Bronchial epithelial cell (primary cell): ENCODE data around the gene FAM204A. TPM values are rescaled to one million over a fixed set of nuclear protein-coding genes. Genes with fewer than 3 reads are reported as not detected.
A peak's percentile ranks its signal among the peaks of the same experiment; 100 is the strongest.

ENCODE experiments used
- DNase-seq: peaks from one replicate; pipeline ENCODE4 v3.0.0-alpha.2; 2010; ENCODE audit warnings: low read depth
- FAIRE-seq: peaks from 2 replicates; lab custom pipeline; 2011; peaks lifted over from hg19 to GRCh38; lab: Jason Lieb, UNC
- H3K27me3 ChIP-seq: 2 replicates; pipeline ENCODE4 v1.5.1; 2011; ENCODE audit warnings: low read length; ENCODE audit not compliant: control insufficient read depth, insufficient read depth
- H3K36me3 ChIP-seq: 2 replicates; pipeline ENCODE4 v1.5.1; 2011; ENCODE audit warnings: low read length; ENCODE audit not compliant: control insufficient read depth, insufficient read depth
- H3K4me3 ChIP-seq: 2 replicates; pipeline ENCODE4 v1.5.1; 2011; ENCODE audit warnings: mild to moderate bottlenecking, low read depth, low read length, control low read depth
- CTCF ChIP-seq: IDR thresholded peaks from 2 replicates; pipeline ENCODE4 v1.5.1; 2011; ENCODE audit warnings: mild to moderate bottlenecking, moderate library complexity, low read length, control low read depth, inconsistent platforms; ENCODE audit not compliant: insufficient read depth, severe bottlenecking
- total RNA-seq: library from RNA; depleted of rRNA; stranded (reverse); fragments of >200 nt; gene quantifications from 2 replicates; pipeline ENCODE4 v1.2.1, GENCODE V29; 2014

FAM204A gene
- total RNA-seq, 1 donor from 2014 or later, result 51.9 TPM

GRCh38 chr10:118262538-118262937 lies 79.6 kb downstream of the FAM204A start:
- H3K27me3 ChIP-seq, result no peaks in the 10 kb centered on the region
- DNase-seq (no peak), FAIRE-seq (no peak)

GRCh38 chr10:118259288-118259906 lies 82.7 kb downstream of the FAM204A start:
- peak; percentile 19 for DNase-seq
- Histone ChIP-seq H3K27me3 (no peaks in the 10 kb centered on the region), H3K4me3 (no peak overlapping the region), H3K36me3 (no peaks in the 10 kb centered on the region)
- no peak for FAIRE-seq
- TF ChIP-seq CTCF, result peak; percentile 80

More at GRCh38 chr10:118262538-118262937, 79.6 kb downstream of the FAM204A start:
- TF ChIP-seq CTCF, result no peak
- Histone ChIP-seq H3K4me3 (no peak overlapping the region), H3K36me3 (no peaks in the 10 kb centered on the region)

- H3K4me3 ChIP-seq, result no peak overlapping the region
- no peak for FAIRE-seq
- TF ChIP-seq CTCF, result no peak
- H3K27me3 ChIP-seq, result no peaks in the 10 kb centered on the region
- no peak for DNase-seq
- H3K36me3 ChIP-seq, result no peaks in the 10 kb centered on the region
Observed at GRCh38 chr10:118258285-118258684, 83.8 kb downstream of the FAM204A start.

- Histone ChIP-seq H3K27me3 (no peaks in the 10 kb centered on the region), H3K36me3 (no peaks in the 10 kb centered on the region), H3K4me3 (no peak overlapping the region)
- FAIRE-seq, result no peak
- DNase-seq, result no peak
- no peak for TF ChIP-seq CTCF
Observed at GRCh38 chr10:118256825-118257570, 85.1 kb downstream of the FAM204A start.

GRCh38 chr10:118256209-118256608 lies 85.9 kb downstream of the FAM204A start:
- Histone ChIP-seq H3K27me3 (no peaks in the 10 kb centered on the region), H3K36me3 (no peaks in the 10 kb centered on the region), H3K4me3 (no peak overlapping the region)
- FAIRE-seq (no peak), DNase-seq (no peak)
- TF ChIP-seq CTCF, result no peak
